ENCODE data around the gene PTPRM. TPM values are rescaled to one million over a fixed set of nuclear protein-coding genes. Genes with fewer than 3 reads are reported as not detected.

PTPRM gene
- polyA plus RNA-seq, 1 of the 3 experiments (the other 2 are of a cell fraction) = 16.0 TPM

DNA sequence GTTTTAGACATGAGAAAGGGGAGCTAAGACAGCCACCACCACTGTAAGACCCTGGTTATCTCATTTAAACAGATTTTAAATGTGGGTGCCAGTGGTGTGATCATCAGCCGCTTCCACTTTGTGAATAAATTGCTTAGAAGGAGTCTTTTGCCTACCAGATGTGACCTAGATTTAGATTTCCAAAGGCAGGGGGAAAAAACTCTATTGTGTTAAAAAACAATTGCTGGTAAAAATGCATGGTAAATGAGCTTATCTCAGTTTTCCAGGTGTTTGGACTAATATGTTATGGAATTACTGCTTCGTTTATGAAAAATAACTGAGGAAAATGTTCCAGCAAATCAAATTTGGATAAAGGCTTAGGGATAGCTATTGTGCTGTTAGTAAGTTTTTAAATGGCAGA is 575.8 kb downstream of the PTPRM start:
- no peaks in the 10 kb centered on the region for H3F3A ChIP-seq (replicated peaks; ENCODE audit: insufficient read depth)
- H3K27ac ChIP-seq (ENCODE audit: low read depth in 2 of 2, low read length in 1 of 2) = peak overlapping the region in 1 of 2 experiments; percentile 96; a peak in 2 of 4 replicates
- no peaks in the 10 kb centered on the region for H3K27me3 ChIP-seq (ENCODE audit: insufficient read depth)
- TF ChIP-seq, protein P1, sequence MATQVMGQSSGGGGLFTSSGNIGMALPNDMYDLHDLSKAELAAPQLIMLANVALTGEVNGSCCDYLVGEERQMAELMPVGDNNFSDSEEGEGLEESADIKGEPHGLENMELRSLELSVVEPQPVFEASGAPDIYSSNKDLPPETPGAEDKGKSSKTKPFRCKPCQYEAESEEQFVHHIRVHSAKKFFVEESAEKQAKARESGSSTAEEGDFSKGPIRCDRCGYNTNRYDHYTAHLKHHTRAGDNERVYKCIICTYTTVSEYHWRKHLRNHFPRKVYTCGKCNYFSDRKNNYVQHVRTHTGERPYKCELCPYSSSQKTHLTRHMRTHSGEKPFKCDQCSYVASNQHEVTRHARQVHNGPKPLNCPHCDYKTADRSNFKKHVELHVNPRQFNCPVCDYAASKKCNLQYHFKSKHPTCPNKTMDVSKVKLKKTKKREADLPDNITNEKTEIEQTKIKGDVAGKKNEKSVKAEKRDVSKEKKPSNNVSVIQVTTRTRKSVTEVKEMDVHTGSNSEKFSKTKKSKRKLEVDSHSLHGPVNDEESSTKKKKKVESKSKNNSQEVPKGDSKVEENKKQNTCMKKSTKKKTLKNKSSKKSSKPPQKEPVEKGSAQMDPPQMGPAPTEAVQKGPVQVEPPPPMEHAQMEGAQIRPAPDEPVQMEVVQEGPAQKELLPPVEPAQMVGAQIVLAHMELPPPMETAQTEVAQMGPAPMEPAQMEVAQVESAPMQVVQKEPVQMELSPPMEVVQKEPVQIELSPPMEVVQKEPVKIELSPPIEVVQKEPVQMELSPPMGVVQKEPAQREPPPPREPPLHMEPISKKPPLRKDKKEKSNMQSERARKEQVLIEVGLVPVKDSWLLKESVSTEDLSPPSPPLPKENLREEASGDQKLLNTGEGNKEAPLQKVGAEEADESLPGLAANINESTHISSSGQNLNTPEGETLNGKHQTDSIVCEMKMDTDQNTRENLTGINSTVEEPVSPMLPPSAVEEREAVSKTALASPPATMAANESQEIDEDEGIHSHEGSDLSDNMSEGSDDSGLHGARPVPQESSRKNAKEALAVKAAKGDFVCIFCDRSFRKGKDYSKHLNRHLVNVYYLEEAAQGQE (IDR thresholded peaks at IDR 0.05; ENCODE audit: low read depth, low read length) = no peak
- TF ChIP-seq, protein P2, sequence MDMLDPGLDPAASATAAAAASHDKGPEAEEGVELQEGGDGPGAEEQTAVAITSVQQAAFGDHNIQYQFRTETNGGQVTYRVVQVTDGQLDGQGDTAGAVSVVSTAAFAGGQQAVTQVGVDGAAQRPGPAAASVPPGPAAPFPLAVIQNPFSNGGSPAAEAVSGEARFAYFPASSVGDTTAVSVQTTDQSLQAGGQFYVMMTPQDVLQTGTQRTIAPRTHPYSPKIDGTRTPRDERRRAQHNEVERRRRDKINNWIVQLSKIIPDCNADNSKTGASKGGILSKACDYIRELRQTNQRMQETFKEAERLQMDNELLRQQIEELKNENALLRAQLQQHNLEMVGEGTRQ (IDR thresholded peaks at IDR 0.05; ENCODE audit: borderline replicate concordance, low read depth, low read length) = no peak
- TF ChIP-seq EP300 (IDR thresholded peaks at IDR 0.05; ENCODE audit: borderline replicate concordance in 1 of 2, low read depth in 1 of 2, low read length in 1 of 2) (peak in 1 of 2 experiments; percentile 92; a peak in 2 of 4 replicates), MEF2A (IDR thresholded peaks at IDR 0.05; ENCODE audit: borderline replicate concordance, low read depth) (no peak), GATA2 (CRISPR knock-in tag; IDR thresholded peaks at IDR 0.05) (peak; percentile 54), TCF12 (IDR thresholded peaks at IDR 0.05) (peak; percentile 34; the same call in 1 of the 2 replicates), RCOR1 (IDR thresholded peaks at IDR 0.05; ENCODE audit: low read length) (peak; percentile 89), YY1 (IDR thresholded peaks at IDR 0.05; ENCODE audit: low read depth) (no peak)
- ChIA-PET CTCF (interaction anchor here (0.7 to 1.9 kb wide), 4 partner anchors 20 to 870 kb away, joined by 3 to 7 read pairs (median 4); no protein-coding TSS in a partner anchor), POLR2A (no interaction called here)
- H3K9me3 ChIP-seq = no peaks in the 10 kb centered on the region
- no peak overlapping the region for H2AFZ ChIP-seq (ENCODE audit: low read depth)
- no peaks in the 10 kb centered on the region for H4K20me1 ChIP-seq (ENCODE audit: insufficient read depth)
- H3K36me3 ChIP-seq (replicated peaks in 1 of 2; ENCODE audit: control insufficient read depth in 1 of 2, insufficient read depth in 2 of 2, low read length in 1 of 2) = no peaks in the 10 kb centered on the region
- no peaks in the 10 kb centered on the region for H3K9me2 ChIP-seq
- H3K4me2 ChIP-seq = no peak overlapping the region
- no peaks in the 10 kb centered on the region for H3K79me2 ChIP-seq (ENCODE audit: insufficient read depth)
- no peak overlapping the region for H3K4me3 ChIP-seq (ENCODE audit: low read depth in 2 of 2, low read length in 1 of 2)
- peaks cover 0 to 32% of the 10 kb centered on the region in 2 experiments; a peak in 2 of 4 replicates for H3K4me1 ChIP-seq (ENCODE audit: control insufficient read depth in 1 of 2, insufficient read depth in 2 of 2, low read depth in 1 of 2, low read length in 1 of 2)
- peak; percentile 39 for DNase-seq
- 52% methylated on average over 2 of the region's 2 CpGs for WGBS (ENCODE audit: low lambda C conversion rate)
- H3K9ac ChIP-seq = no peak overlapping the region

DNA sequence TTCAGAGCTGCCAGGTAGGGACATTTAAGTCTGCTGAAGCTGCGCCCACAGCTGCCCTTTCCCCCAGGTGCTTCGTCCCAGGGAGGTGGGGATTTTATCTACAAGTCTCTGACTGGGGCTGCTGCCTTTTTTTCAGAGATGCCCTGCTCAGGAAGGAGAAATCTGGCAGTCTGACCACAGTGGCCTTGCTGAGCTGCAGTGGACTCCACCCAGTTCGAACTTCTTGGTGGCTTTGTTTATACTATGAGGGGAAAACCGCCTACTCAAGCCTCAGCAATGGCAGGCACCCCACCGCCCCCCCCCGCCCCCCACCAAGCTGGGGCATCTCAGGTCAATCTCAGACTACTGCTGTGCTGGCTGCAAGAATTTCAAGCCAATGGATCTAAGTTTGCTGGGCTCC is 584.1 kb downstream of the PTPRM start:
- no peaks in the 10 kb centered on the region for H3K36me3 ChIP-seq (replicated peaks in 1 of 2; ENCODE audit: control insufficient read depth in 1 of 2, insufficient read depth in 2 of 2, low read length in 1 of 2)
- H3K27me3 ChIP-seq (ENCODE audit: insufficient read depth) = no peaks in the 10 kb centered on the region
- H2AFZ ChIP-seq (ENCODE audit: low read depth) = no peak overlapping the region
- WGBS (ENCODE audit: low lambda C conversion rate) = 64% methylated on average over 6 of the region's 6 CpGs
- no peak overlapping the region for H3K27ac ChIP-seq (ENCODE audit: low read depth in 2 of 2, low read length in 1 of 2)
- H3K4me2 ChIP-seq = no peak overlapping the region
- H3K4me3 ChIP-seq (ENCODE audit: low read depth in 2 of 2, low read length in 1 of 2) = no peak overlapping the region
- ChIA-PET CTCF (interaction anchor here (0.8 to 0.9 kb wide), 2 partner anchors 12 to 585 kb away, joined by 3 read pairs; no protein-coding TSS in a partner anchor), POLR2A (no interaction called here)
- H3K9ac ChIP-seq = no peak overlapping the region
- DNase-seq = no peak
- H3K79me2 ChIP-seq (ENCODE audit: insufficient read depth) = no peaks in the 10 kb centered on the region
- no peaks in the 10 kb centered on the region for H3K9me2 ChIP-seq
- H3K4me1 ChIP-seq (ENCODE audit: control insufficient read depth in 1 of 2, insufficient read depth in 2 of 2, low read depth in 1 of 2, low read length in 1 of 2) = peaks cover 0 to 2% of the 10 kb centered on the region in 2 experiments; a peak in 2 of 4 replicates
- no peaks in the 10 kb centered on the region for H3F3A ChIP-seq (replicated peaks; ENCODE audit: insufficient read depth)
- no peaks in the 10 kb centered on the region for H4K20me1 ChIP-seq (ENCODE audit: insufficient read depth)
- no peaks in the 10 kb centered on the region for H3K9me3 ChIP-seq
- TF ChIP-seq SIN3A (IDR thresholded peaks at IDR 0.05; ENCODE audit: borderline replicate concordance, low read depth, low read length) (no peak), GATA2 (CRISPR knock-in tag; IDR thresholded peaks at IDR 0.05) (no peak), SMC3 (IDR thresholded peaks at IDR 0.05; ENCODE audit: low read depth, low read length) (no peak), NRF1 (IDR thresholded peaks at IDR 0.05; ENCODE audit: low read depth, low read length) (no peak), RCOR1 (IDR thresholded peaks at IDR 0.05; ENCODE audit: low read length) (no peak), NFIC (IDR thresholded peaks at IDR 0.05; ENCODE audit: borderline replicate concordance) (no peak), MEF2A (IDR thresholded peaks at IDR 0.05; ENCODE audit: borderline replicate concordance, low read depth) (no peak), CHD2 (IDR thresholded peaks at IDR 0.05; ENCODE audit: low read length, partially characterized antibody) (no peak), GABPA (IDR thresholded peaks at IDR 0.05; ENCODE audit: low read depth) (no peak), JUND (IDR thresholded peaks at IDR 0.05) (no peak), FOSL2 (IDR thresholded peaks at IDR 0.05; ENCODE audit: borderline replicate concordance, low read depth) (no peak)
- TF ChIP-seq, protein P3, sequence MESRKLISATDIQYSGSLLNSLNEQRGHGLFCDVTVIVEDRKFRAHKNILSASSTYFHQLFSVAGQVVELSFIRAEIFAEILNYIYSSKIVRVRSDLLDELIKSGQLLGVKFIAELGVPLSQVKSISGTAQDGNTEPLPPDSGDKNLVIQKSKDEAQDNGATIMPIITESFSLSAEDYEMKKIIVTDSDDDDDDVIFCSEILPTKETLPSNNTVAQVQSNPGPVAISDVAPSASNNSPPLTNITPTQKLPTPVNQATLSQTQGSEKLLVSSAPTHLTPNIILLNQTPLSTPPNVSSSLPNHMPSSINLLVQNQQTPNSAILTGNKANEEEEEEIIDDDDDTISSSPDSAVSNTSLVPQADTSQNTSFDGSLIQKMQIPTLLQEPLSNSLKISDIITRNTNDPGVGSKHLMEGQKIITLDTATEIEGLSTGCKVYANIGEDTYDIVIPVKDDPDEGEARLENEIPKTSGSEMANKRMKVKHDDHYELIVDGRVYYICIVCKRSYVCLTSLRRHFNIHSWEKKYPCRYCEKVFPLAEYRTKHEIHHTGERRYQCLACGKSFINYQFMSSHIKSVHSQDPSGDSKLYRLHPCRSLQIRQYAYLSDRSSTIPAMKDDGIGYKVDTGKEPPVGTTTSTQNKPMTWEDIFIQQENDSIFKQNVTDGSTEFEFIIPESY (IDR thresholded peaks at IDR 0.05; ENCODE audit: borderline replicate concordance, low read depth) = no peak
- TF ChIP-seq, protein P4, sequence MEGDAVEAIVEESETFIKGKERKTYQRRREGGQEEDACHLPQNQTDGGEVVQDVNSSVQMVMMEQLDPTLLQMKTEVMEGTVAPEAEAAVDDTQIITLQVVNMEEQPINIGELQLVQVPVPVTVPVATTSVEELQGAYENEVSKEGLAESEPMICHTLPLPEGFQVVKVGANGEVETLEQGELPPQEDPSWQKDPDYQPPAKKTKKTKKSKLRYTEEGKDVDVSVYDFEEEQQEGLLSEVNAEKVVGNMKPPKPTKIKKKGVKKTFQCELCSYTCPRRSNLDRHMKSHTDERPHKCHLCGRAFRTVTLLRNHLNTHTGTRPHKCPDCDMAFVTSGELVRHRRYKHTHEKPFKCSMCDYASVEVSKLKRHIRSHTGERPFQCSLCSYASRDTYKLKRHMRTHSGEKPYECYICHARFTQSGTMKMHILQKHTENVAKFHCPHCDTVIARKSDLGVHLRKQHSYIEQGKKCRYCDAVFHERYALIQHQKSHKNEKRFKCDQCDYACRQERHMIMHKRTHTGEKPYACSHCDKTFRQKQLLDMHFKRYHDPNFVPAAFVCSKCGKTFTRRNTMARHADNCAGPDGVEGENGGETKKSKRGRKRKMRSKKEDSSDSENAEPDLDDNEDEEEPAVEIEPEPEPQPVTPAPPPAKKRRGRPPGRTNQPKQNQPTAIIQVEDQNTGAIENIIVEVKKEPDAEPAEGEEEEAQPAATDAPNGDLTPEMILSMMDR (IDR thresholded peaks at IDR 0.05) = no peak
- TF ChIP-seq, protein P2 (IDR thresholded peaks at IDR 0.05; ENCODE audit: borderline replicate concordance, low read depth, low read length) = no peak
